Caco-2 (cell line): ENCODE measurements around the gene MAD1L1. TPM values are rescaled to one million over a fixed set of nuclear protein-coding genes. Genes with fewer than 3 reads are reported as not detected.

ENCODE experiments used
- BruUV-seq: library from RNA; stranded (reverse); fragments of 400-500 nt; replicated peaks from 2 replicates; lab custom pipeline; 2021; lab: Mats Ljungman, UMichigan
- CTCF ChIA-PET: fragments of 300-600 bp; sonication (Branson Sonifier 250); formaldehyde crosslinking; loops from one replicate; lab custom pipeline; 2022; ENCODE audit warnings: antibody characterized with exemption; lab: Charles Lee
- POLR2A ChIA-PET: fragments of 300-600 bp; sonication (Branson Sonifier 250); formaldehyde crosslinking; loops from one replicate; lab custom pipeline; 2022; ENCODE audit warnings: antibody characterized with exemption; lab: Charles Lee
- DNase-seq, 2 experiments: peaks; one replicate each; pipeline versions ENCODE4 v3.0.0 to v3.0.0-alpha.2; 2020 to 2022
- H3K27me3 ChIP-seq: replicated peaks from 2 replicates; pipeline ENCODE4 v1.6.0; 2011; ENCODE audit warnings: low read length; ENCODE audit not compliant: control insufficient read depth, insufficient read depth
- H3K36me3 ChIP-seq: 2 replicates; pipeline ENCODE4 v1.5.1; 2011; ENCODE audit warnings: low read length; ENCODE audit not compliant: control insufficient read depth, insufficient read depth
- H3K4me1 ChIP-seq: fragments of 250-450 bp; sonication (Bioruptor Pico); 2 replicates; pipeline ENCODE4 v1.5.1; 2020; ENCODE audit warnings: mild to moderate bottlenecking
- H3K4me3 ChIP-seq: 2 replicates; pipeline ENCODE4 v1.5.1; 2011; ENCODE audit warnings: low read depth, mild to moderate bottlenecking, control low read depth, low read length
- H3K9me3 ChIP-seq: fragments of 250-450 bp; sonication (Bioruptor Pico); 2 replicates; pipeline ENCODE4 v1.5.1; 2020; ENCODE audit warnings: mild to moderate bottlenecking, moderate library complexity
- H3K27ac Mint-ChIP-seq: one replicate; pipeline ENCODE4 v1.8.0; 2022; ENCODE audit warnings: mixed read lengths; ENCODE audit not compliant: unreplicated experiment
- H3K27me3 Mint-ChIP-seq: one replicate; pipeline ENCODE4 v1.8.0; 2022; ENCODE audit warnings: mixed read lengths; ENCODE audit not compliant: insufficient read depth, unreplicated experiment
- H3K36me3 Mint-ChIP-seq: one replicate; pipeline ENCODE4 v1.8.0; 2022; ENCODE audit warnings: mild to moderate bottlenecking, mixed read lengths; ENCODE audit not compliant: insufficient read depth, unreplicated experiment
- H3K4me1 Mint-ChIP-seq: one replicate; pipeline ENCODE4 v1.8.0; 2022; ENCODE audit warnings: low read depth, mixed read lengths; ENCODE audit not compliant: unreplicated experiment
- H3K4me3 Mint-ChIP-seq: one replicate; pipeline ENCODE4 v1.8.0; 2022; ENCODE audit warnings: mild to moderate bottlenecking, moderate library complexity, mixed read lengths; ENCODE audit not compliant: unreplicated experiment
- H3K9me3 Mint-ChIP-seq: one replicate; pipeline ENCODE4 v1.8.0; 2022; ENCODE audit warnings: mixed read lengths; ENCODE audit not compliant: unreplicated experiment
- CTCF ChIP-seq, 2 experiments: fragments of 200-600 bp in 1 of 2; IDR thresholded peaks; 1 replicate in 1 of 2; 2 replicates in 1 of 2; pipeline versions ENCODE4 v1.5.1 to v1.8.0; 2011 to 2022; ENCODE audit warnings: antibody characterized with exemption in 1 of 2, control low read depth in 1 of 2, inconsistent platforms in 1 of 2, low read depth in 1 of 2, low read length in 1 of 2, mild to moderate bottlenecking in 1 of 2, moderate library complexity in 1 of 2; ENCODE audit not compliant: insufficient read depth in 1 of 2, severe bottlenecking in 1 of 2, unreplicated experiment in 1 of 2
- intact Hi-C: fragments of 100-400 bp; cut with micrococcal nuclease; formaldehyde crosslinking; loops from one replicate; pipeline ENCODE4 v1.10.0; 2022; ENCODE audit not compliant: unreplicated experiment
- total RNA-seq: library from RNA; stranded (reverse); gene quantifications from 2 replicates; pipeline ENCODE4 v1.2.3, GENCODE V29; 2022

MAD1L1 gene
- total RNA-seq, 1 experiment from 2014 or later, result 58.6 TPM

GRCh38 chr7:1989049-1989860 lies 243.5 kb downstream of the MAD1L1 start:
- Histone ChIP-seq H3K9me3 (no peaks in the 10 kb centered on the region), H3K4me3 (no peak overlapping the region), H3K36me3 (no peaks in the 10 kb centered on the region), H3K4me1 (no peaks in the 10 kb centered on the region), H3K27me3 (no peaks in the 10 kb centered on the region)
- DNase-seq, result no peak
- Mint-ChIP-seq H3K4me1 (peaks cover 7% of the 10 kb centered on the region), H3K4me3 (no peak overlapping the region), H3K36me3 (peaks cover 14% of the 10 kb centered on the region), H3K9me3 (no peaks in the 10 kb centered on the region), H3K27ac (no peak overlapping the region), H3K27me3 (no peaks in the 10 kb centered on the region)
- TF ChIP-seq CTCF (IDR thresholded peaks at IDR 0.05; ENCODE audit: insufficient read depth in 1 of 2, low read depth in 1 of 2, low read length in 1 of 2, severe bottlenecking in 1 of 2, unreplicated experiment in 1 of 2), result no peak
- ChIA-PET POLR2A (no interaction called here), CTCF (no interaction called here)
- intact Hi-C loops, result no loop called here
- no TSS peak for BruUV-seq

GRCh38 chr7:1988533-1988930 lies 244.2 kb downstream of the MAD1L1 start:
- H3K27me3 Mint-ChIP-seq, result no peaks in the 10 kb centered on the region
- no peak overlapping the region for H3K27ac Mint-ChIP-seq
- ChIA-PET CTCF (no interaction called here), POLR2A (no interaction called here)
- Histone ChIP-seq H3K9me3 (no peaks in the 10 kb centered on the region), H3K36me3 (no peaks in the 10 kb centered on the region), H3K27me3 (no peaks in the 10 kb centered on the region), H3K4me1 (no peaks in the 10 kb centered on the region), H3K4me3 (no peak overlapping the region)
- peaks cover 14% of the 10 kb centered on the region for H3K4me1 Mint-ChIP-seq
- H3K36me3 Mint-ChIP-seq, result peaks cover 14% of the 10 kb centered on the region
- no TSS peak for BruUV-seq
- intact Hi-C loops, result no loop called here
- TF ChIP-seq CTCF (IDR thresholded peaks at IDR 0.05; ENCODE audit: insufficient read depth in 1 of 2, low read depth in 1 of 2, low read length in 1 of 2, severe bottlenecking in 1 of 2, unreplicated experiment in 1 of 2), result no peak
- H3K4me3 Mint-ChIP-seq, result no peak overlapping the region
- no peaks in the 10 kb centered on the region for H3K9me3 Mint-ChIP-seq
- no peak for DNase-seq

- intact Hi-C loops, result no loop called here
- Histone ChIP-seq H3K4me1 (no peaks in the 10 kb centered on the region), H3K27me3 (no peaks in the 10 kb centered on the region), H3K9me3 (no peaks in the 10 kb centered on the region), H3K36me3 (no peaks in the 10 kb centered on the region), H3K4me3 (no peak overlapping the region)
- Mint-ChIP-seq H3K4me3 (no peak overlapping the region), H3K27me3 (no peaks in the 10 kb centered on the region), H3K4me1 (peaks cover 19% of the 10 kb centered on the region), H3K9me3 (no peaks in the 10 kb centered on the region), H3K27ac (no peak overlapping the region), H3K36me3 (peaks cover 14% of the 10 kb centered on the region)
- CTCF ChIA-PET, result interaction anchor here (1.2 kb wide), 1 partner anchor 219 kb away, joined by 5 read pairs; no protein-coding TSS in a partner anchor
- no peak for TF ChIP-seq CTCF (IDR thresholded peaks at IDR 0.05; ENCODE audit: insufficient read depth in 1 of 2, low read depth in 1 of 2, low read length in 1 of 2, severe bottlenecking in 1 of 2, unreplicated experiment in 1 of 2)
- no peak for DNase-seq
- BruUV-seq, result no TSS peak
- POLR2A ChIA-PET, result no interaction called here
Measured at GRCh38 chr7:1987591-1988532, 244.9 kb downstream of the MAD1L1 start.
